ENCODE measurements around the gene CERS1. TPM values are rescaled to one million over a fixed set of nuclear protein-coding genes. Genes with fewer than 3 reads are reported as not detected.

The CERS1 gene, protein sequence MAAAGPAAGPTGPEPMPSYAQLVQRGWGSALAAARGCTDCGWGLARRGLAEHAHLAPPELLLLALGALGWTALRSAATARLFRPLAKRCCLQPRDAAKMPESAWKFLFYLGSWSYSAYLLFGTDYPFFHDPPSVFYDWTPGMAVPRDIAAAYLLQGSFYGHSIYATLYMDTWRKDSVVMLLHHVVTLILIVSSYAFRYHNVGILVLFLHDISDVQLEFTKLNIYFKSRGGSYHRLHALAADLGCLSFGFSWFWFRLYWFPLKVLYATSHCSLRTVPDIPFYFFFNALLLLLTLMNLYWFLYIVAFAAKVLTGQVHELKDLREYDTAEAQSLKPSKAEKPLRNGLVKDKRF
- total RNA-seq = under 1 TPM in 2 of 4 donors, not detected in 2; 0.39 to 0.57 TPM

DNA sequence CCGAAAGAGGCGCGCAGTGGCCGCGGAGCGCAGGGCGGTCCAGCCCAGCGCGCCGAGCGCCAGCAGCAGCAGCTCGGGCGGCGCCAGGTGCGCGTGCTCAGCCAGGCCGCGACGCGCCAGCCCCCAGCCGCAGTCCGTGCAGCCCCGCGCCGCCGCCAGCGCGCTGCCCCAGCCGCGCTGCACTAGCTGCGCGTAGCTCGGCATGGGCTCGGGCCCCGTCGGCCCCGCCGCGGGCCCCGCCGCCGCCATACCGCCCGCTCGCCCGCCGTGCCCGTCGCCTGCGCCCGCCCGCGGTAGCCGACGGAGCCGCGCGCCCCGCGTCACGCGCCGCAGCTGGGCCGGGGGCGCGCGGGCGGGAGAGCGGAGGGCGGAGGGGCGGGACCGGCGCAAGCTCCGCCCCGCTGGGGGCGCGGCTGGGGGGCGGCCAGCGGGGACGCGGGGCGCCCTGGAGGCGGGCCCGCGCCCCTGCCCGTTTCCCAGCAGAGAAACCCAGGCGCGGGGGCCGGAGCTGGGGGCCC is at the start of gene CERS1:
TSS of gene CERS1 (minus strand) at position 335 of the 518 bp plus-strand sequence. CDS start at position 249, 86 bp downstream.
- 0% methylated on average over 1 to 12 of the region's 89 CpGs for WGBS, 2 donors
- no peak for TF ChIP-seq POLR2A (IDR thresholded peaks at IDR 0.05)
- TF ChIP-seq, protein P1, sequence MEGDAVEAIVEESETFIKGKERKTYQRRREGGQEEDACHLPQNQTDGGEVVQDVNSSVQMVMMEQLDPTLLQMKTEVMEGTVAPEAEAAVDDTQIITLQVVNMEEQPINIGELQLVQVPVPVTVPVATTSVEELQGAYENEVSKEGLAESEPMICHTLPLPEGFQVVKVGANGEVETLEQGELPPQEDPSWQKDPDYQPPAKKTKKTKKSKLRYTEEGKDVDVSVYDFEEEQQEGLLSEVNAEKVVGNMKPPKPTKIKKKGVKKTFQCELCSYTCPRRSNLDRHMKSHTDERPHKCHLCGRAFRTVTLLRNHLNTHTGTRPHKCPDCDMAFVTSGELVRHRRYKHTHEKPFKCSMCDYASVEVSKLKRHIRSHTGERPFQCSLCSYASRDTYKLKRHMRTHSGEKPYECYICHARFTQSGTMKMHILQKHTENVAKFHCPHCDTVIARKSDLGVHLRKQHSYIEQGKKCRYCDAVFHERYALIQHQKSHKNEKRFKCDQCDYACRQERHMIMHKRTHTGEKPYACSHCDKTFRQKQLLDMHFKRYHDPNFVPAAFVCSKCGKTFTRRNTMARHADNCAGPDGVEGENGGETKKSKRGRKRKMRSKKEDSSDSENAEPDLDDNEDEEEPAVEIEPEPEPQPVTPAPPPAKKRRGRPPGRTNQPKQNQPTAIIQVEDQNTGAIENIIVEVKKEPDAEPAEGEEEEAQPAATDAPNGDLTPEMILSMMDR (IDR thresholded peaks at IDR 0.05) = no peak
- H3K4me3 ChIP-seq (ENCODE audit: low read depth, poor library complexity, severe bottlenecking) = no peak within 1 kb of the TSS
- intact Hi-C loops (cut with DNase I; ENCODE audit: low total_unique reads) = no loop called here
- DNase-seq (ENCODE audit: low spot score in 2 of 2) = no peak

DNA sequence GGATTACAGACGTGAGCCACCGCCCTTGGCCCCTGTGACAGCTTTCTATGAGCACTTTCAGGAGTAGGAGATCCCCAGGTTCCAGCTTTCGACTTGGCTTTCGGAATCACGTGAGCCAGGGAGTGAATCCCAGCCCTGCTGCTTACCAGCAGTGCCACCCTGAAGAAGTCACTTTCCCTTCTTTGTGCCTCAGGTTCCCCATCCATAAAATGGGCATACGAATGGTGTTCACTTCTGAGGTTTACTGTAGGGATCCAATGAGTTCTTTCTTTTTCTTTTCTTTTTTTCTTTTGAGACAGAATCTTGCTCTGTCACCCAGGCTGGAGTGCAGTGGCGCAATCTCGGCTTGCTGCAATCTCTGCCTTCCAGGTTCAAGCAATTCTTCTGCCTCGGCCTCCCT is 49.3 kb upstream of the CERS1 start:
- intact Hi-C loops (cut with DNase I; ENCODE audit: low total_unique reads) = no loop called here
- TF ChIP-seq POLR2A (IDR thresholded peaks at IDR 0.05) = no peak
- TF ChIP-seq, protein P1 (IDR thresholded peaks at IDR 0.05) = no peak
- H3K4me3 ChIP-seq (ENCODE audit: low read depth, poor library complexity, severe bottlenecking) = no peak overlapping the region
- no peak for DNase-seq (ENCODE audit: low spot score in 2 of 2)
- 87 to 89% methylated on average over 9 of the region's 9 CpGs for WGBS, 2 donors

DNA sequence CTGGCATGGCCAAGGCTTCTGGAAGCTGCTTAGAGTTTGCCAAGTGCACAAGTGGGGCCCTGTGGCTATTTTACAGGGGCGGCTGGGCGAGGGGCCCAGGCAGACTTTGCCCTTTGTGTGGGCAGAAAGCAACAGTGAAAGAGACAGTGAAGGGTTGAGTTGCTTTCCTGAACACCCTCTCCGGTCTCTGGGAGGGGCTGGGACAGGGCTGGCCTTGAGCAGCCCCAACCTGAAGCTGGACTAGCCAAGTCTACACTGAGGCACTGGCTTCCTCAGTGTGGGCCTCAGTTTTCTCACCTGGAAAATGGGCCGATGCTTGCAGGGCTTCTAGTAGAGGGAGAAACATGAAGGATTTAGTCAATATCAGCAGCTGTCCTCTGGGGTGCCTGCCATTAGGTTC is 47.5 kb upstream of the CERS1 start:
- intact Hi-C loops (cut with DNase I; ENCODE audit: low total_unique reads) = no loop called here
- 81 to 82% methylated on average over 4 of the region's 4 CpGs for WGBS, 2 donors

DNA sequence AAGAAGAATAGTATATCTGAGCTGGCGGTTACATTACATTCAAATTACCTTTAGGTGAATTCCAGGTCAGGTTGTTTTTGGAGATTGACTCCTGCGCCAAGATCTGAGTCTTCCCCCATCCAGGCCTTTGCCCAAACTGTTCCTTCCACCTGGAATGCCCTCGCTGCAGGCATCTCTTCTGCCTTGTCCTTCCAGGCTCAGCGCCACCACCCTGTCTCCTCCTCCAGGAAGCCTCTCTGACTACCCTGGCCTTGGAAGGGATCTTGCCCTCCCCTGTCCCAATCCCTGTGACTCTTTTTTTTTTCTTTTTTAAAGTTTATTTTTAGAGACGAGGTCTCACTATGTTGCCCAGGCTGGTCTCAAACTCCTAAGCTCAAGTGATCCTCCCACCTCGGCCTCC is 46.7 kb upstream of the CERS1 start:
- intact Hi-C loops (cut with DNase I; ENCODE audit: low total_unique reads) = no loop called here
- WGBS, 2 donors = 74 to 80% methylated on average over 6 of the region's 6 CpGs
- DNase-seq (ENCODE audit: low spot score in 2 of 2) = no peak
- H3K4me3 ChIP-seq (ENCODE audit: low read depth, poor library complexity, severe bottlenecking) = no peak overlapping the region
- no peak for TF ChIP-seq POLR2A (IDR thresholded peaks at IDR 0.05)
- TF ChIP-seq, protein P1 (IDR thresholded peaks at IDR 0.05) = no peak

More for the DNA sequence above, 47.5 kb upstream of the CERS1 start:
- no peak overlapping the region for H3K4me3 ChIP-seq (ENCODE audit: low read depth, poor library complexity, severe bottlenecking)
- no peak for TF ChIP-seq POLR2A (IDR thresholded peaks at IDR 0.05)
- no peak for DNase-seq (ENCODE audit: low spot score in 2 of 2)

DNA sequence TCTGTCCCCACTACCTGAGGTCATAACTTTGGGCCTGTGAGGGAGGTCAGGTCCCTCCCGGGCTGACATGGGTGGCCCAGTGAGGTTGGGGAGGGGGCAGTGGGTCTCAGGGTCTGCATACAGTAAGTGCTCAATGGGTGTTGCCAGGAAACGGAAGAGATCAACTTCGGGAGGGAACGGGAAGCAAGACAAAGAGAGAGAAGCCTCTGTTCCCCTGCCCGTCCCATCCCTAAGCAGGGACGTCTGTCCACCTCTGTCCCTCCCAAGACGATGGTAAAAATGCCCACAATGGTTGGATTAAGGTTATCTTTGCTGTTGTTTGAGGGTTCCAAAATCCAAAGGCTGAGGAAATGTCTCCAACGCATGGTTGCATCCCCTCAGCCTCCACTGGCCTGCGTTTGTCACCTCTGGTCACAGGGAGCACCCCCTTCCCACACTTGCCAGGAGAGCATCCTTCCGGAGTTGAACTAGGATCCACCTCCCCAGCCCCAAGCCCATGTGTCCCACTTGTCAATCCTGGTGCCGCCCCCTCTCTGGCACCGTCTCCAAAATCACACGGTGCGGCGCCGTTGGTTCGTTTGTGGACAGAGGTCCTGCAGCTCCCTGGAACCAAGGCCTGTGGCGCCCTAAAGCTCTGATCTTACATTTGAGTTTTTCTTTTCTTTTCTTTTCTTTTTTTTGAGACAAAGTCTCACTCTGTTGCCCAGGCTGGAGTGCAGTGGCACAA is 45.8 kb upstream of the CERS1 start:
- DNase-seq (ENCODE audit: low spot score in 2 of 2) = no peak
- no peak overlapping the region for H3K4me3 ChIP-seq (ENCODE audit: low read depth, poor library complexity, severe bottlenecking)
- intact Hi-C loops (cut with DNase I; ENCODE audit: low total_unique reads) = no loop called here
- WGBS, 2 donors = 64 to 68% methylated on average over 18 of the region's 18 CpGs
- TF ChIP-seq POLR2A (IDR thresholded peaks at IDR 0.05) = no peak

DNA sequence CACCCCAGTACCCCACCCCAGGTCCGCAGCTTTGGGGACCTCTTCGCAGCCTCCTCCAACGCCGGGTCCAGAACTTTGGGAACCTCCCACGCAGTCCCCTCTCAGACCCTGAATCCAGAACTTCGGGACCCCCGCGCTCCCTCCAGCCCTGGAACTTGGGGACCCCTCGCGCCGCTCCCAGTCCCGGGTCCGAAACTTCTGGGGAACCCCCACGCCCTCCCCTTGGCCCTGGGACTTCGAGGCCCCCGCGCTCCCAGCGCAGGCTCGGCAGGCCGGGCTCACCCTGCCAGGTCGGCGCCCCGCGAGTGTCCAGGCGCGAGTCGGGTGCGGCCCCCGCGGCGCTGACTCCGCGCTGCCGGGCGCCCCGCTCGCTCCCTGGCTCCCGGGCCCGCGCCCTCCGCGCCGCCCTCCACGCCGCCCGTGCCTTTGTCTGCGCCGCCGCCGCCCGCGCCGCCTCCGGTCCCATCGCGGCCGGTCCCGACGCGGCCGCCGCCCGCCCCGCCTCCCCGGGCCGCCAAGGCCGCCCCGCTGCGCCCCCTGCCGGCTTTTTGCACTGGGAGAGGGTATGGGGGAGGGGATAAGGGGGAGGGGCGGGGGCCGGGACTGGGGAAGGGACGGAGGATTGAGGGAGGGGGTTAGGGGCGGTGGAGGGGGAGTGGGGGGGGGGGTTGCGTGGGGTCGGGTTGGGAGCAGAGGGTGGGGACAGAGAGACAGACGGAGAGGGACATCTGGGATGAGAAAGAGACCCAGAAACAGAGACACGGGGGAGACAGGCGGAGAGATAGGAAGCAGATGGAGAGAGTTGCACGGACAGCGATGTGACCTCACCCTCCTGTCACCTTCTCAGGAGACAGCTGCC is 45.0 kb upstream of the CERS1 start, which contains the start of gene HOMER3:
TSS of gene HOMER3 (minus strand) at position 449 of the 859 bp plus-strand sequence. CDS start 2,235 bp downstream, outside the sequence.
- TF ChIP-seq, protein P1 (IDR thresholded peaks at IDR 0.05) = no peak
- no peak for TF ChIP-seq POLR2A (IDR thresholded peaks at IDR 0.05)
- peak within 1 kb of the TSS; percentile 60 for H3K4me3 ChIP-seq (ENCODE audit: low read depth, poor library complexity, severe bottlenecking)
- intact Hi-C loops (cut with DNase I; ENCODE audit: low total_unique reads) = no loop called here
- WGBS, 2 donors = 1 to 5% methylated on average over 16 to 24 of the region's 81 CpGs
- peak; percentile 60 to 96 for DNase-seq (ENCODE audit: low spot score in 2 of 2)
